HG03060 (cell line): ENCODE data around the gene ST6GALNAC2.
"Not testable (repeated sequence)": the region's sequence is repeated elsewhere in the genome, so short reads cannot be mapped to it uniquely, and the experiment has no call there.

Experiments used
- ATAC-seq: cut with Tn5 transposase; IDR thresholded peaks from one replicate; pipeline ENCODE4 v1.9.1; 2021; ENCODE audit warnings: low read depth, moderate number of reproducible peaks; ENCODE audit not compliant: unreplicated experiment

Gene ST6GALNAC2

DNA sequence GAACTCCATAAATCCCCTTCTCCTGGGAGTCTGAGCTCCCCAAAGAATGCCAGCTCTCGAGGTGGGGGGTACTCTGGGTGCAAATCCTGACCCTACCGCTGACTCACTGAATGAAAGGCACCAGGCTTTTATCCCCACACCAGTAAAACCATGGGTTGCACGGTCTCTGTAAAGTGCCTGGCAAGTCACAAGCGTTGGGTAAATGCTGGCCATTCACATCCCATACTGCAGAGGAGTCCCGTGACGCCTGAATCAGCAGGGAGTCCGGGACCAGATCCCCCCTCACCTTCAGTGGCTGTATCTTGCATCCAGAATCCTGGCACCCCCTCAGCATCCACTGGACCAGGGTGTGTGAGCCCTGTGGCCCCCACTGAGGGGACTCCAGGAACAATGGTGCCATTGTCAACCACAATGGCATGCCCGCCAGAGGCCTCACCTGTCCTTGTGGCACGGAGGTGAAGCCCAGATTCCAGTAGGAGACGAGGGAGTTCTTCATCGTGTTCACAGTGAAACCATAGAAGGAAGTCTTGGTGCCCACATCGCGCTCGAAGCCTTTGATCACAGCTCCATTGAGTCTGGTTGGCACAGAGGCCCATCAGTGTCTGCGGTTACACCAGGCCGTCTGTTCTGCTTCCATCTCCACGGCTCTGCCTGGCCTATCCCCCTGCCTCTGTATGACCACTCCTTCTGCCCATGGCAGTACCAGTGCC, 13.3 kb downstream of the ST6GALNAC2 start:
- no peak for ATAC-seq

GRCh38 chr17:76570877-76571471, 14.7 kb downstream of the ST6GALNAC2 start:
- no peak for ATAC-seq

DNA sequence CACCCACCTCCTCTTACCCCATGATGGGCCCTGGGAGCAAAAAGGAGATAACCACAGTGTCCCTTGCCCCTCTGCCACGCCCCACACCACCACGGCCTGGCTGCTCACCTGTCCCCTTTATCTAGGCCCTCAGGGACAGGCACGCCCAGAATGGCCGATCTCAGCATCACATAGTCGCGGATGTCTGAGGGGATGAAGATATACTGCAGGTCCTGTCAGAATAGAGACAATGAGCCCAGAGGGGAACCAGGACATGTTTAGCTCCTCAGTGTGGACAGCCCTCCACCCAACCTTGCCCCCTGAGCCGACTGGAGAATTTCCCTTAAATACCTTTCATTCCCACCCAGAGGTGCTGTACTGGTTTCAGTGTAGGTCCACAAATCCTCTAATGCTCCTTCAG, 15.2 kb downstream of the ST6GALNAC2 start:
- ATAC-seq: no peak

GRCh38 chr17:76569607-76570279, 15.9 kb downstream of the ST6GALNAC2 start:
- ATAC-seq: no peak

- ATAC-seq: no peak
Observed at GRCh38 chr17:76568811-76569221, 16.8 kb downstream of the ST6GALNAC2 start.

DNA sequence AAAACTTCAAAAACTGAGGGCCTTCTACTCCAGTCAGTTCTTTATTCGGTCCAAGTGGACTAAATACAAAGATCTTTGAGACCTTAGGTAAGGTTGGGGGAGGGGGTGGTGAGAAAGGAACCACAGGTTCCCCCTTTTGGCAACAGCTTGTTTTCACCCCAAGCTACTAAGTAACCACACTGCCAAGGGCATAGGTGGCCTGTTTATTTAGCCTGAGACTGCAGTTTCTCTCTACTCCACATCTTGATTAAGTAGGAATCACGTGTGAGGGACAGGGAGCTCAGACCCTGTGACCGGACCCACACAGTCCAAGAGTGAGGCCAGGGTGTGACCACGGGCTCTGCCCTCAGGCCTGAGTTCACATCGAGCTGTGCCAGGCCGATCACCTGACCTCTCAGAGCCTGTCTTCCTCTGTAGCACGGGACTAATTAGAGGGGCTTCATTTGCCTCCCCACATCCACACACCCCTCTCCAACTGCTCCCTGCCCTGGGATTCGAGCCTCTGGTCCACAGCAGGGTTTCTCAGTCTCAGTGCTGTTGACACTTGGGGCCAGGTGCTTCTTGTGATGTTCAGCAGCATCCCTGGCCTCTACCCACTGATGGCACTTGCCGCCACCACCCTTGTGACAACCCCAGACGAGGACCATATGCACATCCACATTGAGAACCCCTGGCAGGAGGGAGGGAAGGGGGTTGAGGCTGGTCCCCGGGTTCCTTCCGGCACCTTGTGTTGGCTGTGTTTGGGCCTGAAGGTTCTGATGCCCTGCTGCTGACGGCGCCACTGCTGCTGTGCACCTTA, 17.8 kb downstream of the ST6GALNAC2 start:
- no peak for ATAC-seq

GRCh38 chr17:76566988-76567431, 18.6 kb downstream of the ST6GALNAC2 start:
- ATAC-seq: no peak

- no peak for ATAC-seq
Observed at GRCh38 chr17:76566613-76566943, 19.1 kb downstream of the ST6GALNAC2 start.

DNA sequence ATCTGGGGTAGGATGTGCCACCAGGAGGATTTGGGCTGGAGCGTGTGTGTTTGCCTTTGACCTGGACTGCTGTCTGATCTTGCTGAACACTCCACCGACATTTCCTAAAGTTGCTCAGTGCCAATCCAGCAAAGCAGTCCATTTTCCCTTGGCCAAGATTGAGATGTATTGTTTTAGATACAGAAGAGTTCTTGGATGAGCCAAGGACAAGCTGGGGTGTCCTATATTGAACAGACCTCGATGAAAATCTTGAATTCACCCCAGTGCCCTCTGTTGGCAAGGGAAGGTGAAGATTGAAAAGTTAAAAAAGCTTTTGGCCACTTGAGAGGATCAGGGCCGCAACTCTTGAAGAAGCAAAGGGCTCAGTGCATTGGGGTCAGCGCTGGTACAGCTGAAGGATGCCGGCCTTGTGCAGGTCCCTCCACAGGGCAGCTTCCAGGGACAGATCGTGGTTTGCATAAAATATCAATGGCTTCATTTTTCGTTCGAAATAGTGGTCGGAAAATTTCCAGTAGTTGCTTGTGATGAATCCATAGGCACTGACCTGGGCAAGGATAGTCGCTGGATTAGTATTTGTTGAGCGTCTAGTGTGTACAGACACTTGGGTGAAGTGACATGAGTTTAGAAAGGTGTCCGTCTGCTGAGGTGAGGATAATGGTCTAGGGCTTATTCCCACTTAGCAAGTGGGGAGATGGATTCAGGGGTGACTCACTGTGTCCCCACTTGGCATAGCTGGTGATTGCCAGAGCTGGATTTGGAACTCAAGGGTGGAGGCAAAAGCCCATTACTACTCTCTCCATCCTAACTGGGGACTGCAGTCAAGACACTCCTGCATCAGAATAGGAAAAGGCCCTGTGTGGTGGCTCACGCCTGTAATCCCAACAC, 19.7 kb downstream of the ST6GALNAC2 start:
- ATAC-seq: no peak

DNA sequence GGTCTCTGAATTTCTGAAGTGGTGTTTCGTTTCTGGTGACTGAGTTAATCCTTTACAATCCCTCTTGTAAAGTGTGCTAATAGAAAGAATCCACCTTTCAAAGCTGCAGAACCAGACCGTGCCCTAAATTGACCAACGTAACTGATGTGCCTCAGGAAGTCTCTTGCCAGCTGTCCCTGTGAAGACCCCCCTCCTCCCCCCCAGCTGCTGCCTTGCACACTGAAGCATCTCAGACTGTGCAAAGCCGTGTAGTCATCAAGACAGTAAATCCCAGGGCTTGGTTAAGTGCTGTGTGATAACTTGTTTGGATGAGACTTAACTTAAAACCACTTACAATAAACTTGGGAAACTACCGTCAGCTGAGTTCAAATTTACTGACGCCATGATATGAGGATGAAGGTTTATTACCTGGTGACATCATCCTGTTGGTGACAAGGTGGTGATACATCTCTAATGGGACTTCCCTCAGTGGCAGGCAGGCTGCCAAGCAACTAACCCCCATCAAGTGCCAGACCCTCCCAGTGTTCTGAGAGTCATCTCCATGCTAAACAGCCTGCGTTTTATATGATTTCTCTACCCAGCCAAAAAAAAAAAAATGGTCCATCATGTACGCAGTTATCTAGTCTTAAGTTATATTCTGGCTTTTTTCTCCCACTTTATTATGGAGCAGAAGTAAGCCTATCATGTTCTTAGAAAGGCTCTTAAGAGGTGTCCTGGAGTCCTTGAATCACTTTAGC, 20.5 kb downstream of the ST6GALNAC2 start:
- ATAC-seq: not testable (repeated sequence)

- ATAC-seq: not testable (repeated sequence)
Observed at GRCh38 chr17:76563359-76563758, 22.3 kb downstream of the ST6GALNAC2 start.

- ATAC-seq: no peak
Observed at GRCh38 chr17:76562734-76563148, 22.9 kb downstream of the ST6GALNAC2 start.

DNA sequence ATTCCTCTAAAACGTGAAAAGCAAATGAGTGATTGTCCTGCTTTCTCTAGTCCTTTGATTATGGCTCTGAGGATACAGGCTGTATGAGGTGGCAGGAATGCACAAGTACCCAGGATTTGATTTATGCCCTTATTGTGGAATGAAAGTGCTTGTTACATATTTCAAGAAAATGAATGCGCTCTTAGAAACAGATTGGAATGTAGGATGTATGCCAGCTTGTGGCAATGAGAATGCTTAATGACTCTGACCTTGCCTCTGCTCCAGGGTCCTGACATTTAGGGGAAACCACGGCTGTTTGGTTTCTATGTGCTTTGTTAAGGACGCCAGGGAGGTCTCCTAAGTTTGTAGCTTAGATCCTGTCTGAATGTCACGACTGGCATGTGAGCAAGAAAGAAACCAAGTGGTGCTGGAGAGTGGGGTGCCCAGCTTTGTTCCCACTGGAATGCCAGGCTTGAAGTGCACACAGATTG, 23.8 kb downstream of the ST6GALNAC2 start:
- no peak for ATAC-seq

- ATAC-seq: no peak
Observed at GRCh38 chr17:76561332-76561731, 24.3 kb downstream of the ST6GALNAC2 start.

DNA sequence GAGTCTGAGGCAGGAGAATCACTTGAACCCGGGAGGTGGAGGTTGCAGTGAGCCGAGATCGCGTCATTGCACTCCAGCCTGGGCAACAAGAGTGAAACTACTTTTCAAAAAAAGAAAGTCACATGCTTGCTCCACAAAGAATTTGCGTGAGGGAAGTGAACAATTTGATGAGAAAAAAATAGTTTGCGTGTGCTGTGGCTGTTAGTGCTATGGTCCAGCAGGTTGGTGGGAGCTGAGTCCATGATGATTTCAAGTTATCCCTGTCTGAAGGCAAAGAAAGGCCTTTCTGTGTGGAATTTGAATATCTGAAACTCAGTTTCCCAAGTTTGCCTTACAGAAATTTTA, 24.8 kb downstream of the ST6GALNAC2 start:
- ATAC-seq: no peak

GRCh38 chr17:76560036-76560876, 25.4 kb downstream of the ST6GALNAC2 start:
- no peak for ATAC-seq

GRCh38 chr17:76559460-76559859, 26.2 kb downstream of the ST6GALNAC2 start:
- not testable (repeated sequence) for ATAC-seq
